ENCODE results near the gene C1orf226.

DNA sequence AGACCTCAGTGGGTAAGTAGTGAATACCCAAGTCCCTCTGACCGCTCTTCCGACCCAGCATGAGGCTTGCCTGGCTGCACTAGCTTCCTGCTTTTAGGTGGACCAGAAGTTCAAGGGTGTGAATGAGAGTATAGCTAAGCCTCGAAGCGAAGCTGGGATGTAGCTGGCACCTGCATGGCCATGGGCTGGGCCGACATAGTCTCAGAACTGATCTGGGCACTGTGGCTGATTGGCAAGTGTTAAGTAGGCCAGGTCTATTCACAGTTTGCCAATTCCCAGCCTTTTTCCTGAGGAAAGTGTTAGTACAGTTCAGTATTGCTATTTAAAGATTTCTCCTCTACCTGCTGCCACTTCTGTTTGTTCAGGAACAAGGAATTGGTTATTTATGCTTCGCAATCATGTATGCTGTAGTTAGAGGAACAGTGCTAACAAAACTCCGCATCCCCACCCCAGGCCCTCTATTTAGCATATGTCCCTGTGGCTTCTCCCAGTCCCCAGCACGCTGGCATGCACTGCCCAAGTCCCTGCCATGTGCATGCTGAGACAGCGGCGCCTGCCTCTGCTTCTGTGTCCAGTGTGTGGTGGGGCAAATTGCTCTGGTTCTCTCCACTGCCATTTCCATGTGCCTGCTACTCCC, 21.2 kb upstream of the C1orf226 start:
- TF ChIP-seq, protein P1, sequence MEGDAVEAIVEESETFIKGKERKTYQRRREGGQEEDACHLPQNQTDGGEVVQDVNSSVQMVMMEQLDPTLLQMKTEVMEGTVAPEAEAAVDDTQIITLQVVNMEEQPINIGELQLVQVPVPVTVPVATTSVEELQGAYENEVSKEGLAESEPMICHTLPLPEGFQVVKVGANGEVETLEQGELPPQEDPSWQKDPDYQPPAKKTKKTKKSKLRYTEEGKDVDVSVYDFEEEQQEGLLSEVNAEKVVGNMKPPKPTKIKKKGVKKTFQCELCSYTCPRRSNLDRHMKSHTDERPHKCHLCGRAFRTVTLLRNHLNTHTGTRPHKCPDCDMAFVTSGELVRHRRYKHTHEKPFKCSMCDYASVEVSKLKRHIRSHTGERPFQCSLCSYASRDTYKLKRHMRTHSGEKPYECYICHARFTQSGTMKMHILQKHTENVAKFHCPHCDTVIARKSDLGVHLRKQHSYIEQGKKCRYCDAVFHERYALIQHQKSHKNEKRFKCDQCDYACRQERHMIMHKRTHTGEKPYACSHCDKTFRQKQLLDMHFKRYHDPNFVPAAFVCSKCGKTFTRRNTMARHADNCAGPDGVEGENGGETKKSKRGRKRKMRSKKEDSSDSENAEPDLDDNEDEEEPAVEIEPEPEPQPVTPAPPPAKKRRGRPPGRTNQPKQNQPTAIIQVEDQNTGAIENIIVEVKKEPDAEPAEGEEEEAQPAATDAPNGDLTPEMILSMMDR (conservative IDR thresholded peaks at IDR 0.05), result no peak
- TF ChIP-seq ZFX (IDR thresholded peaks at IDR 0.05), result no peak

Measured in C4-2B (cell line).